Measurements from ENCODE around the gene FGF5.

DNA sequence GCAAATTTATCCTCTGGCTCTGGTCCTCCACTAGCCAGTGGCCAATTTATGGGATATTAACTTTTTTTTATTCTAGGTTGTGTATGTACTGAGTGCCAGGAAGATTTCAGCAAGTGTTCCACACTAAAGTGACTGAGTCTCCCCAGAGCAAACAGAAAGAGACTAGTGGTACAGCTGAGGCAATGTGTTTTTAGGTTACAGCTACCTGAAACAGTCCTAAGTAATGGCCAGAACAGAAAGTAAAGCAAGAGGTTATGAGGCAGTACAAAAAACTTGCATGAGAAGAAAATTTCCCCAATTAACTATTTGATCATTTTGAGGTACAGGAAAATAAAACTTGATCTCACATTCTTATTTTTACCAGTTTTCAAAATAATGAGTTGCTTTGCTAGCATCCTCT, 38.0 kb upstream of the FGF5 start:
- no peak for TF ChIP-seq EZH2phosphoT487 (IDR thresholded peaks at IDR 0.05; ENCODE audit: borderline replicate concordance, low read length)
- TF ChIP-seq CTCF (conservative IDR thresholded peaks at IDR 0.05; ENCODE audit: low read depth, low read length) = no peak
- no peak for TF ChIP-seq EZH2 (IDR thresholded peaks at IDR 0.05; ENCODE audit: low read length, unreplicated experiment)
